HepG2 (cell line): ENCODE data around the gene TNP2. TPM values are rescaled to one million over a fixed set of nuclear protein-coding genes. Genes with fewer than 3 reads are reported as not detected.
A peak's percentile ranks its signal among the peaks of the same experiment; 100 is the strongest.

ENCODE experiments used
- ADNP ChIP-seq: sonication (generic); formaldehyde crosslinking; IDR thresholded peaks from 2 replicates; pipeline ENCODE4 v1.4.0; 2020; ENCODE audit warnings: missing genetic modification reagents
- ELF3 ChIP-seq: IDR thresholded peaks from 2 replicates; pipeline ENCODE4 v1.6.1; 2016; ENCODE audit warnings: missing genetic modification reagents, missing compliant biosample characterization
- HNRNPL ChIP-seq: fragments of 200-400 bp; formaldehyde crosslinking; IDR thresholded peaks from 2 replicates; pipeline ENCODE4 v1.6.1; 2017; ENCODE audit warnings: mild to moderate bottlenecking, low read depth, low read length
- LCORL ChIP-seq, 2 experiments: fragments of 450-650 bp in 1 of 2; sonication (generic) in 1 of 2; formaldehyde crosslinking in 1 of 2; IDR thresholded peaks; 2 replicates each; pipeline versions ENCODE4 v1.5.0 to v1.6.1; 2017 to 2020; ENCODE audit warnings: antibody characterized with exemption in 1 of 2, missing genetic modification reagents in 1 of 2
- MAFF ChIP-seq: IDR thresholded peaks from 2 replicates; pipeline ENCODE4 v1.6.1; 2011; ENCODE audit warnings: low read depth, low read length, improper control_type of control experiment
- SMC3 ChIP-seq: IDR thresholded peaks from 2 replicates; pipeline ENCODE4 v1.6.1; 2011; ENCODE audit warnings: low read length, improper control_type of control experiment
- SP4 ChIP-seq: sonication (generic); formaldehyde crosslinking; IDR thresholded peaks from 2 replicates; pipeline ENCODE4 v1.8.1; 2023; ENCODE audit warnings: mild to moderate bottlenecking, missing genetic modification reagents
- SP5 ChIP-seq: IDR thresholded peaks from 2 replicates; pipeline ENCODE4 v1.6.1; 2016; ENCODE audit warnings: low read depth, borderline replicate concordance
- TGIF2 ChIP-seq: IDR thresholded peaks from 2 replicates; pipeline ENCODE4 v1.6.1; 2016; ENCODE audit warnings: control low read depth, missing compliant biosample characterization
- TP53 ChIP-seq: sonication (generic); formaldehyde crosslinking; conservative IDR thresholded peaks from 2 replicates; pipeline ENCODE4 v1.4.0; 2020; ENCODE audit warnings: missing genetic modification reagents
- ZFP36 ChIP-seq: fragments of 150-350 bp; IDR thresholded peaks from 2 replicates; pipeline ENCODE4 v1.6.1; 2018; ENCODE audit warnings: borderline replicate concordance, low read length, low read depth; ENCODE audit not compliant: partially characterized antibody
- ZFP36L2 ChIP-seq: sonication (generic); formaldehyde crosslinking; IDR thresholded peaks from 2 replicates; pipeline ENCODE4 v1.4.0; 2020; ENCODE audit warnings: missing genetic modification reagents
- ZNF124 ChIP-seq: sonication (generic); formaldehyde crosslinking; IDR thresholded peaks from 2 replicates; pipeline ENCODE4 v1.4.0; 2020; ENCODE audit warnings: missing genetic modification reagents
- ZNF136 ChIP-seq: sonication (generic); formaldehyde crosslinking; IDR thresholded peaks from 2 replicates; pipeline ENCODE4 v1.8.1; 2022; ENCODE audit warnings: low read depth, mild to moderate bottlenecking, moderate library complexity, missing genetic modification reagents
- ZNF367 ChIP-seq: sonication (generic); formaldehyde crosslinking; IDR thresholded peaks from 2 replicates; pipeline ENCODE4 v1.4.0; 2020; ENCODE audit warnings: missing genetic modification reagents, borderline replicate concordance
- ZNF441 ChIP-seq: sonication (generic); formaldehyde crosslinking; IDR thresholded peaks from 2 replicates; pipeline ENCODE4 v1.7.0; 2021; ENCODE audit warnings: missing genetic modification reagents, borderline replicate concordance
- ZNF558 ChIP-seq: sonication (generic); formaldehyde crosslinking; IDR thresholded peaks from 2 replicates; pipeline ENCODE4 v1.9.0; 2022; ENCODE audit warnings: mild to moderate bottlenecking, missing genetic modification reagents, borderline replicate concordance
- ZNF570 ChIP-seq: sonication (generic); formaldehyde crosslinking; IDR thresholded peaks from 2 replicates; pipeline ENCODE4 v1.4.0; 2020; ENCODE audit warnings: mild to moderate bottlenecking, missing genetic modification reagents, borderline replicate concordance
- ZNF577 ChIP-seq: sonication (generic); formaldehyde crosslinking; IDR thresholded peaks from 2 replicates; pipeline ENCODE4 v1.4.0; 2020; ENCODE audit warnings: mild to moderate bottlenecking, low read depth, missing genetic modification reagents, borderline replicate concordance
- ZNF652 ChIP-seq: IDR thresholded peaks from 2 replicates; pipeline ENCODE4 v1.6.1; 2016; ENCODE audit warnings: low read depth, borderline replicate concordance
- polyA plus RNA-seq, 8 experiments: library from polyadenylated mRNA; depleted of rRNA in 3 of 8; stranded (reverse) in 7 of 8; unstranded in 1 of 8; fragments of >200 nt; fragmentation: Illumina TruSeq in 4 of 8; extraction: Trizol in 4 of 8; gene quantifications; 2 replicates each; pipeline versions ENCODE4 v1.2.1 to v1.2.3, GENCODE V29; 2011 to 2016; ENCODE audit warnings: low read depth in 4 of 8, missing spikeins in 1 of 8, mixed read lengths in 1 of 8; ENCODE audit not compliant: insufficient read depth in 1 of 8
- total RNA-seq, 5 experiments: library from RNA; depleted of rRNA; stranded (reverse); fragments of >200 nt; fragmentation: Illumina TruSeq; extraction: Trizol; gene quantifications; 2 replicates each; pipeline ENCODE4 v1.2.3, GENCODE V29; 2016; ENCODE audit warnings: low read depth in 1 of 5
- TF ChIP-seq, protein P1 (sequence below): fragments of 450-650 bp; IDR thresholded peaks from 2 replicates; pipeline ENCODE4 v1.6.1; 2016
- TF ChIP-seq, protein P2 (sequence below): sonication (generic); formaldehyde crosslinking; IDR thresholded peaks from 2 replicates; pipeline ENCODE4 v1.4.0; 2020; ENCODE audit warnings: missing genetic modification reagents
- TF ChIP-seq, protein P3 (sequence below): sonication (generic); formaldehyde crosslinking; IDR thresholded peaks from 2 replicates; pipeline ENCODE4 v1.8.1; 2023; ENCODE audit warnings: missing genetic modification reagents, inconsistent platforms, borderline replicate concordance
- TF ChIP-seq, protein P4 (sequence below): IDR thresholded peaks from 2 replicates; pipeline ENCODE4 v1.6.1; 2016

The TNP2 gene
- total and polyA plus RNA-seq, 2 of the 13 experiments (the other 11 are each of a cell fraction or from before 2014, with no cell fraction given) = not detected

DNA sequence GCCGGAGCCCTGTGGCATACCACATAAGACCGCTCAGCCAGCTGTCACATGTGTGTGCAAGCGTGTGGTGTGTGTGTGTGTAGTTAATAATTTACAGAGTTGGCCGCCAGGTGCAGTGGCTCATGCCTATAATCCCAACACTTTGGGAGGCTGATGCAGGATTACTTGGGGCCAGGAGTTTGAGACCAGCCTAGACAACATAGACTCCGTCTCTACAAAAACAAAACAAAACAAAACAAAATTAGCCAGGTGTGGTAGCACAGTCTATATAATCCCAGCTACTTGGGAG lies 33.5 kb downstream of the TNP2 start (continued):
- TF ChIP-seq ZNF367 (CRISPR knock-in tag) = no peak
- TF ChIP-seq, protein P1, sequence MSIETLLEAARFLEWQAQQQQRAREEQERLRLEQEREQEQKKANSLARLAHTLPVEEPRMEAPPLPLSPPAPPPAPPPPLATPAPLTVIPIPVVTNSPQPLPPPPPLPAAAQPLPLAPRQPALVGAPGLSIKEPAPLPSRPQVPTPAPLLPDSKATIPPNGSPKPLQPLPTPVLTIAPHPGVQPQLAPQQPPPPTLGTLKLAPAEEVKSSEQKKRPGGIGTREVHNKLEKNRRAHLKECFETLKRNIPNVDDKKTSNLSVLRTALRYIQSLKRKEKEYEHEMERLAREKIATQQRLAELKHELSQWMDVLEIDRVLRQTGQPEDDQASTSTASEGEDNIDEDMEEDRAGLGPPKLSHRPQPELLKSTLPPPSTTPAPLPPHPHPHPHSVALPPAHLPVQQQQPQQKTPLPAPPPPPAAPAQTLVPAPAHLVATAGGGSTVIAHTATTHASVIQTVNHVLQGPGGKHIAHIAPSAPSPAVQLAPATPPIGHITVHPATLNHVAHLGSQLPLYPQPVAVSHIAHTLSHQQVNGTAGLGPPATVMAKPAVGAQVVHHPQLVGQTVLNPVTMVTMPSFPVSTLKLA = 0 out of 2 replicates have a peak, but pooled peaks have one; percentile 15
- no peak for TF ChIP-seq ADNP (CRISPR knock-in tag)
- no peak for TF ChIP-seq TP53
- no peak for TF ChIP-seq MAFF
- peak; percentile 49; the same call in 1 of the 2 replicates for TF ChIP-seq ELF3
- no peak for TF ChIP-seq HNRNPL
- TF ChIP-seq, protein P2, sequence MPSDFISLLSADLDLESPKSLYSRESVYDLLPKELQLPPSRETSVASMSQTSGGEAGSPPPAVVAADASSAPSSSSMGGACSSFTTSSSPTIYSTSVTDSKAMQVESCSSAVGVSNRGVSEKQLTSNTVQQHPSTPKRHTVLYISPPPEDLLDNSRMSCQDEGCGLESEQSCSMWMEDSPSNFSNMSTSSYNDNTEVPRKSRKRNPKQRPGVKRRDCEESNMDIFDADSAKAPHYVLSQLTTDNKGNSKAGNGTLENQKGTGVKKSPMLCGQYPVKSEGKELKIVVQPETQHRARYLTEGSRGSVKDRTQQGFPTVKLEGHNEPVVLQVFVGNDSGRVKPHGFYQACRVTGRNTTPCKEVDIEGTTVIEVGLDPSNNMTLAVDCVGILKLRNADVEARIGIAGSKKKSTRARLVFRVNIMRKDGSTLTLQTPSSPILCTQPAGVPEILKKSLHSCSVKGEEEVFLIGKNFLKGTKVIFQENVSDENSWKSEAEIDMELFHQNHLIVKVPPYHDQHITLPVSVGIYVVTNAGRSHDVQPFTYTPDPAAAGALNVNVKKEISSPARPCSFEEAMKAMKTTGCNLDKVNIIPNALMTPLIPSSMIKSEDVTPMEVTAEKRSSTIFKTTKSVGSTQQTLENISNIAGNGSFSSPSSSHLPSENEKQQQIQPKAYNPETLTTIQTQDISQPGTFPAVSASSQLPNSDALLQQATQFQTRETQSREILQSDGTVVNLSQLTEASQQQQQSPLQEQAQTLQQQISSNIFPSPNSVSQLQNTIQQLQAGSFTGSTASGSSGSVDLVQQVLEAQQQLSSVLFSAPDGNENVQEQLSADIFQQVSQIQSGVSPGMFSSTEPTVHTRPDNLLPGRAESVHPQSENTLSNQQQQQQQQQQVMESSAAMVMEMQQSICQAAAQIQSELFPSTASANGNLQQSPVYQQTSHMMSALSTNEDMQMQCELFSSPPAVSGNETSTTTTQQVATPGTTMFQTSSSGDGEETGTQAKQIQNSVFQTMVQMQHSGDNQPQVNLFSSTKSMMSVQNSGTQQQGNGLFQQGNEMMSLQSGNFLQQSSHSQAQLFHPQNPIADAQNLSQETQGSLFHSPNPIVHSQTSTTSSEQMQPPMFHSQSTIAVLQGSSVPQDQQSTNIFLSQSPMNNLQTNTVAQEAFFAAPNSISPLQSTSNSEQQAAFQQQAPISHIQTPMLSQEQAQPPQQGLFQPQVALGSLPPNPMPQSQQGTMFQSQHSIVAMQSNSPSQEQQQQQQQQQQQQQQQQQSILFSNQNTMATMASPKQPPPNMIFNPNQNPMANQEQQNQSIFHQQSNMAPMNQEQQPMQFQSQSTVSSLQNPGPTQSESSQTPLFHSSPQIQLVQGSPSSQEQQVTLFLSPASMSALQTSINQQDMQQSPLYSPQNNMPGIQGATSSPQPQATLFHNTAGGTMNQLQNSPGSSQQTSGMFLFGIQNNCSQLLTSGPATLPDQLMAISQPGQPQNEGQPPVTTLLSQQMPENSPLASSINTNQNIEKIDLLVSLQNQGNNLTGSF (CRISPR knock-in tag) = no peak
- no peak for TF ChIP-seq ZNF652 (CRISPR knock-in tag)
- no peak for TF ChIP-seq ZNF570 (CRISPR knock-in tag)
- no peak for TF ChIP-seq ZNF441
- TF ChIP-seq ZFP36L2 (CRISPR knock-in tag) = no peak
- no peak for TF ChIP-seq ZNF136 (CRISPR knock-in tag)
- TF ChIP-seq SP5 (CRISPR knock-in tag) = no peak
- TF ChIP-seq ZNF577 (CRISPR knock-in tag) = no peak
- TF ChIP-seq SMC3 = no peak
- TF ChIP-seq TGIF2 (CRISPR knock-in tag) = 0 out of 2 replicates have a peak, but pooled peaks have one; percentile 54
- no peak for TF ChIP-seq ZFP36
- TF ChIP-seq ZNF558 (CRISPR knock-in tag) = no peak
- TF ChIP-seq LCORL (IDR thresholded peaks at IDR 0.05) = no peak
- no peak for TF ChIP-seq LCORL (CRISPR knock-in tag; IDR thresholded peaks at IDR 0.05)
- TF ChIP-seq, protein P3, sequence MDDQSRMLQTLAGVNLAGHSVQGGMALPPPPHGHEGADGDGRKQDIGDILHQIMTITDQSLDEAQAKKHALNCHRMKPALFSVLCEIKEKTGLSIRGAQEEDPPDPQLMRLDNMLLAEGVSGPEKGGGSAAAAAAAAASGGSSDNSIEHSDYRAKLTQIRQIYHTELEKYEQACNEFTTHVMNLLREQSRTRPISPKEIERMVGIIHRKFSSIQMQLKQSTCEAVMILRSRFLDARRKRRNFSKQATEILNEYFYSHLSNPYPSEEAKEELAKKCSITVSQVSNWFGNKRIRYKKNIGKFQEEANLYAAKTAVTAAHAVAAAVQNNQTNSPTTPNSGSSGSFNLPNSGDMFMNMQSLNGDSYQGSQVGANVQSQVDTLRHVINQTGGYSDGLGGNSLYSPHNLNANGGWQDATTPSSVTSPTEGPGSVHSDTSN (CRISPR knock-in tag) = no peak
- TF ChIP-seq SP4 = no peak
- TF ChIP-seq ZNF124 (CRISPR knock-in tag) = no peak
- TF ChIP-seq, protein P4, sequence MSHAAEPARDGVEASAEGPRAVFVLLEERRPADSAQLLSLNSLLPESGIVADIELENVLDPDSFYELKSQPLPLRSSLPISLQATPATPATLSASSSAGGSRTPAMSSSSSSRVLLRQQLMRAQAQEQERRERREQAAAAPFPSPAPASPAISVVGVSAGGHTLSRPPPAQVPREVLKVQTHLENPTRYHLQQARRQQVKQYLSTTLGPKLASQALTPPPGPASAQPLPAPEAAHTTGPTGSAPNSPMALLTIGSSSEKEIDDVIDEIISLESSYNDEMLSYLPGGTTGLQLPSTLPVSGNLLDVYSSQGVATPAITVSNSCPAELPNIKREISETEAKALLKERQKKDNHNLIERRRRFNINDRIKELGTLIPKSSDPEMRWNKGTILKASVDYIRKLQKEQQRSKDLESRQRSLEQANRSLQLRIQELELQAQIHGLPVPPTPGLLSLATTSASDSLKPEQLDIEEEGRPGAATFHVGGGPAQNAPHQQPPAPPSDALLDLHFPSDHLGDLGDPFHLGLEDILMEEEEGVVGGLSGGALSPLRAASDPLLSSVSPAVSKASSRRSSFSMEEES (CRISPR knock-in tag) = peak; percentile 63
